Left renal pelvis (tissue), 4 donors: ENCODE measurements around the gene ZC3H10. TPM values are rescaled to one million over a fixed set of nuclear protein-coding genes. Genes with fewer than 3 reads are reported as not detected.

Experiments
- DNase-seq, 4 donors: peaks; one replicate each; pipeline ENCODE4 v3.0.0-alpha.2; 2013; ENCODE audit warnings: low read depth in 4 of 4, low spot score in 3 of 4
- polyA plus RNA-seq, 4 donors: library from polyadenylated mRNA; unstranded; fragments of 120-200 nt; gene quantifications; one replicate each; pipeline ENCODE4 v1.2.1, GENCODE V29; 2013; ENCODE audit not compliant: insufficient read length in 4 of 4

Gene ZC3H10
- polyA plus RNA-seq, 4 donors = 4.7 to 6.5 (median 5.7) TPM

GRCh38 chr12:56169229-56169759 is 51.2 kb downstream of the ZC3H10 start:
- no peak for DNase-seq

- no peak for DNase-seq
These were observed 54.8 kb downstream of the ZC3H10 start for GRCh38 chr12:56172839-56173238.

Other genes with a start within 250 kb of the ZC3H10 start
- 10 to 100 TPM; 28.1 to 39.1 (median 35.7) TPM for gene PYM1, start 190.4 kb upstream of the ZC3H10 start, polyA plus RNA-seq
- gene DGKA, start 187.1 kb upstream of the ZC3H10 start, polyA plus RNA-seq = 10 to 100 TPM; 18.2 to 28.1 (median 23.5) TPM
- gene PMEL, start 152.2 kb upstream of the ZC3H10 start, polyA plus RNA-seq = 1 to 10 TPM; 2.0 to 4.2 (median 3.2) TPM
- gene CDK2, start 151.4 kb upstream of the ZC3H10 start, polyA plus RNA-seq = 10 to 100 TPM; 58.8 to 71.5 (median 66.9) TPM
- gene RAB5B, start 144.2 kb upstream of the ZC3H10 start, polyA plus RNA-seq = 100 to 1,000 TPM; 140 to 172 (median 166) TPM
- gene SUOX, start 121.0 kb upstream of the ZC3H10 start, polyA plus RNA-seq = 10 to 100 TPM; 34.7 to 50.6 (median 45.9) TPM
- gene IKZF4, start 97.2 kb upstream of the ZC3H10 start, polyA plus RNA-seq = 10 to 100 TPM; 16.3 to 24.3 (median 17.7) TPM
- gene RPS26, start 76.3 kb upstream of the ZC3H10 start, polyA plus RNA-seq = 100 to 1,000 TPM in 3 of 4 donors, 10 to 100 TPM in 1; 92.7 to 593 (median 231) TPM
- 100 to 1,000 TPM in 1 of 4 donors, 10 to 100 TPM in 2, 1 to 10 TPM in 1; 6.8 to 103 (median 77.2) TPM for gene ERBB3, start 38.1 kb upstream of the ZC3H10 start, polyA plus RNA-seq
- 100 to 1,000 TPM; 104 to 166 (median 154) TPM for gene PA2G4, start 13.7 kb upstream of the ZC3H10 start, polyA plus RNA-seq
- 1,000 to 10,000 TPM; 4,554 to 5,864 (median 4,890) TPM for gene RPL41, start 1.6 kb upstream of the ZC3H10 start, polyA plus RNA-seq
- 10 to 100 TPM; 66.2 to 79.3 (median 74.2) TPM for gene ESYT1, start 10.0 kb downstream of the ZC3H10 start, polyA plus RNA-seq
- gene MYL6B, start 34.3 kb downstream of the ZC3H10 start, polyA plus RNA-seq = 100 to 1,000 TPM; 138 to 185 (median 160) TPM
- 1,000 to 10,000 TPM; 1,577 to 1,968 (median 1,895) TPM for gene MYL6, start 40.1 kb downstream of the ZC3H10 start, polyA plus RNA-seq
- 100 to 1,000 TPM; 106 to 137 (median 129) TPM for gene SMARCC2, start 71.2 kb downstream of the ZC3H10 start, polyA plus RNA-seq
- gene RNF41, start 103.7 kb downstream of the ZC3H10 start, polyA plus RNA-seq = 10 to 100 TPM; 42.5 to 43.6 (median 43.3) TPM
- 10 to 100 TPM; 26.5 to 31.0 (median 30.3) TPM for gene NABP2, start 106.1 kb downstream of the ZC3H10 start, polyA plus RNA-seq
- 10 to 100 TPM in 3 of 4 donors, 1 to 10 TPM in 1; 3.0 to 63.3 (median 44.9) TPM for gene SLC39A5, start 111.8 kb downstream of the ZC3H10 start, polyA plus RNA-seq
- 10 to 100 TPM; 23.8 to 42.5 (median 28.9) TPM for gene ANKRD52, start 140.1 kb downstream of the ZC3H10 start, polyA plus RNA-seq
- gene COQ10A, start 148.7 kb downstream of the ZC3H10 start, polyA plus RNA-seq = 10 to 100 TPM; 11.0 to 21.2 (median 15.5) TPM
- gene CS, start 182.1 kb downstream of the ZC3H10 start, polyA plus RNA-seq = 100 to 1,000 TPM; 114 to 224 (median 198) TPM
- gene CNPY2, start 197.7 kb downstream of the ZC3H10 start, polyA plus RNA-seq = 100 to 1,000 TPM in 3 of 4 donors, 10 to 100 TPM in 1; 95.9 to 159 (median 151) TPM
- 100 to 1,000 TPM in 2 of 4 donors, 10 to 100 TPM in 2; 48.7 to 116 (median 92.9) TPM for gene PAN2, start 215.7 kb downstream of the ZC3H10 start, polyA plus RNA-seq
- gene IL23A, start 220.6 kb downstream of the ZC3H10 start, polyA plus RNA-seq = 1 to 10 TPM in 1 of 4 donors, under 1 TPM in 3; 0.57 to 1.3 (median 0.77) TPM
- 100 to 1,000 TPM in 3 of 4 donors, 10 to 100 TPM in 1; 78.8 to 139 (median 105) TPM for gene STAT2, start 241.8 kb downstream of the ZC3H10 start, polyA plus RNA-seq
- under 1 TPM in 1 of 4 donors, not detected in 3; 0.13 TPM for gene APOF, start 244.6 kb downstream of the ZC3H10 start, polyA plus RNA-seq